ENCODE results near the gene SLC38A2.
A peak's percentile ranks its signal among the peaks of the same experiment; 100 is the strongest.
"Not testable (repeated sequence)": the region's sequence is repeated elsewhere in the genome, so short reads cannot be mapped to it uniquely, and the experiment has no call there.

The SLC38A2 gene

DNA sequence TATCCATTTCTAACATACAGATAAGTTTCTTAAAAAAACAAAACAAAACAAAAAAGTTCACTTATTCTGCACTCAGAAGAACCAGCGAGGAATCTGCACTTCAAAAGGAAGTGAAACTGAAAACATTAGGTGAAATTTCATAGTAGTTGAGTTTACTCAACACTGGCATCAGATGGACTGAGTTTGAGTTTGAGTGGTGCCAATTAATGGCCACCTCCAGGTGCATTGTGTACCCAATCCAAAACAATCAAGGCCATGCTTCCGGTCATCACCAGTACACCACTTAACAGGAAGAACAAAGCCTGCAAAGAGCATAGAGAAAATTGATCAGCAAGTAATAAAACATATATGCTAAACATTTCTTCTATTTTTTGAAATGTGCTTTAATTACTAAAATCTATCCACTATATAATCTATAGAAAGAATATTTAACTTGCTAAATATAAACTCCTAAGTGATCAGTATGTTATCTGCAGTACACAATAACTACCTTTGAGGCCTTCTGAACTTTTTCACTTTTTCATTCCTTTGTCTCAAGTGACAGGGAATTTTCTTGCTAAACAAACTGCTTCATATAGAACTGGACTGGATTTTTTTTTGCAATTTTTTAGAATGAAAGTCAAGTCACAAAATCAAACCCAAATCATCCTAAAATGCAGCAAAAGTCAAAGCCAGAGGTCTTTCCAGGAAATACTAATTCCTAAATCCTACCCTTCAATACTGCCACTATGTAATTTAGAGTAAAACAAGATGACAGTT, 11.5 kb downstream of the SLC38A2 start:
- no peak for DNase-seq (ENCODE audit: low spot score)

DNA sequence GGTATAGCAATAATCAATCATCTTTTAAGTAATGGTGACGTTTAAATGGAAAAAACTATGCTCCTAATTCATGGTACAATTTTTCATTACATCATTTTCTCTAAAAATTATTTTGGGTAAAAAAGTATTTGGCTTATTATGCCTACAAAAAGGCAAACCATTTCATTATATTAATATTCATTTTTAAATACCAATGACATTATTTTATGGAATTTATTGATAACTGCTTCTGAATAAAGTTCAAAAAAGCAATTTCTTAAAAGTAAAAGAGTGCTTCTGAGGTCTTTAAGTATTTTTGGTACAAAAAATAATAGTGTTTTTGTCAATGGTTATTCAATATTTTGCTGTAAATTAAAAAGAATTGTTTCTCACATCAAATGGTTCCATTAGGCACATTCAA, 12.2 kb downstream of the SLC38A2 start:
- DNase-seq (ENCODE audit: low spot score) = no peak

DNA sequence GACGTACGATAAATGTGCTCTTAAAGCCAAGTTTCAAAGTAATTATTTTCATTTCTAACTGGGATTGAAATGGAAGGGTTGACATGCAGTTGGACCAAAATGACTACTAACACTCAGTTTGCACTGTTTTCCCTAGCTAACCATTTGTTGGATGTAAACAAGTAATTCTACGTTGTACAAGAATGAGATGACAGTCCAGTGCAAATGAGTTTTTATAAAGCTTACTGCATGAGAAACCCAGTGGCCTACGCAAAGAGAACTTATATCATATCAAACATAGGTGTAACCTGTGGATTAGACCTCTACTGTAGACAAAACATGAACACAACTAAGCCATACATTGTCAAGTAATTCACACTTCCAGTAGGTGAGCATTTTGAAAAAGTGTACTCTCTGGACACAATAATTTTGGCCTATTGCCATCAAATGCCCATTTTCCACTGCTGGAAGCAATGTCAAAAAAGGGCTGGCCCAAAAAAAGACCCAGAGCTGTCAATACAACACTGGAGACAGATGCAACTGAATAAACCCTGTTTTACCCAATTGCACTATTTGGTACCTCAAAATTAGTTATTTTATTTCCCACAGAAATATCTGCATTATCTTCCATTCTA, 12.8 kb downstream of the SLC38A2 start:
- DNase-seq (ENCODE audit: low spot score) = no peak

DNA sequence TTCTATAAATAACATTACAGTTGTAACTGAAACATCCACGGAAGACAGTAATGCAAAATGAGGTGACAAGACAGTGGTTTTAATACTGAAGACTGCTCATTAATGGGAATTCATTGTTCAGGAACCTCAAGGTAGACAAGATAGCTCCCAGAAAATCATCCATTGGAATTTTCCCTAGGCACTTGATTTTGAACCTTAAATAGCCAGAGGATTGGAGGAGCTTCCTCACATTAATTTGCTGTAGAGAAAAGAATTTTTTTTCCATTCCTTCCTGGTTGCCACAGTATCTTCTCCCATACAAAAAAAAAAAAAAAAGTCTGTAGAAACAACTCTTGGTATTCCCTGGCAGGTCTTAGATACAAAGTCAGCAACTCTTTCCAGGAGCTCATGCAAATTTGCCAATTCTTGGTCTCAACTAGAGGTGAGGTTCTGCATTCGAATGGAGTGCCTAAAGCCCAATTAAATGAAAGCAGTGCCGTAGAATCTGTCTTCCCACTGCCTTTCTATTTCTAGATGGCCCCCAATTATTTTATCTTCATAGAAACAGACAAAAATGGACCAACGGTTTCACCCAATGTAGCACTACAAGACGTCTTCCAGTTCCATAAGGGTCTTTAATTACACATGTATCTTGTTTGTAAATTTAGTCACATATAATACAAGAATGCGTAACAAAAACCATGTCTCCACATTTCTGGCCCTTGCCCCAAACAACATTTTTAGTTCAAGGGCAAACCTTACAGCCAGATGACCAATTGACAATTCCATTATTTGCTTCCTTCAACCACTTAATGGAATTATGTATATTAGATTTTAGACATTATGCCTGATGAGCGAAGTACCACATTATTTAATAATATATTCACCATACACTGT, 13.5 kb downstream of the SLC38A2 start:
- no peak for DNase-seq (ENCODE audit: low spot score)

DNA sequence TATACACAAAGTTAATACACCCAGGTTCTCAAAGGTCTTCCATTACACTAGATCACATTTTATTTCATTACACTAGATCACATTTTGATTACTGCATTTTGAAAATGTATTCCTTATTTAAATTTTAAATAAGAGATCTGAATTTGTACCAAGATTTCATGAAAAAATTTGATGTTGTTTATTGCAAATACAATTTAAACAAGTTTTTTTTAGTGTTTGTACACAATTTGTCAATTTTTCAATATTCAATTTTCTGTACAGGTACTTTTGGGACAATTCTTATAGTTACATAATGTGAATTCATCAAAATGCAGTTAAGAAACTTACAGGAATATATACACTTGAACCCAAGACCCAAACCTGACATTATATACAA, 14.3 kb downstream of the SLC38A2 start:
- DNase-seq (ENCODE audit: low spot score) = no peak

DNA sequence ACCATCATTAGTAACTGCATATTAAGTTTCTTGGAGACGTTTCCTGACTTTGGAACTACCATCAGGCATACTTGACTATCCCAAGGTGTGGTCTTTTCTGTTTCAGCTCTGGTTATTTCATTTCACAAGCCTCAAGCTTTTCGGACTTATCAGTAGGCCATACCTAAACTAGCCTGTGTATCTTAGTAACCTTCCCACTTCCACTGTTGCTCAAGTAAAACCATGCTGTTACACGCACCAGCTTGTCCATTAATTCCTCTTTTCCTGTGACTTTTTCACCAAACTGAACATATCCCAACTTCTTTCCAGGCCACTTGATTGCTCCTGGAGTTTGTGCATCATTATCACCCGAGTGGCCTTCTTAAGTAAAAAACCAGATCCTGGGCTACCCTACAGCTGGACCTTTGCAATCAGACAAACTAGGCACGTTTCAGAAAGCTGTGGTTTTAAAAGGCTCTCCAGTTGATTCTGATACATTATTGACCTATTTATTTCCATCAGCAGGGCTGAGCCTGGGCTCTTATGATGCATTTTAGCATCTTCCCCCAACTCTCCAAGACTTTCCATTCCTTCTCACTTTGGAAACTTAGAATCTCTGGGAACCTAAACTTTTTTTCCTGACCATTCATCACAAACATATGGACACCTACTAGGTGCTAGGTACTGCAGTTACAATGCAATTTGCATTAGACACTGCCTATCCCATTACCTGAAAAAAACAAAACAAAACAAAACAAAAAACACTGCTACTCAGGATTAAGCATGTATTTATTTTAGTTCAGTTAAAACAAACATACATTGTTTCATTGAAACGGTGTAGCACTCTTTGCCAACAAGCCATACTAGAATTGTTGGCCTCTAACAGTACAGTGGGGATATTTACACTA, 14.9 kb downstream of the SLC38A2 start:
- no peak for DNase-seq (ENCODE audit: low spot score)

DNA sequence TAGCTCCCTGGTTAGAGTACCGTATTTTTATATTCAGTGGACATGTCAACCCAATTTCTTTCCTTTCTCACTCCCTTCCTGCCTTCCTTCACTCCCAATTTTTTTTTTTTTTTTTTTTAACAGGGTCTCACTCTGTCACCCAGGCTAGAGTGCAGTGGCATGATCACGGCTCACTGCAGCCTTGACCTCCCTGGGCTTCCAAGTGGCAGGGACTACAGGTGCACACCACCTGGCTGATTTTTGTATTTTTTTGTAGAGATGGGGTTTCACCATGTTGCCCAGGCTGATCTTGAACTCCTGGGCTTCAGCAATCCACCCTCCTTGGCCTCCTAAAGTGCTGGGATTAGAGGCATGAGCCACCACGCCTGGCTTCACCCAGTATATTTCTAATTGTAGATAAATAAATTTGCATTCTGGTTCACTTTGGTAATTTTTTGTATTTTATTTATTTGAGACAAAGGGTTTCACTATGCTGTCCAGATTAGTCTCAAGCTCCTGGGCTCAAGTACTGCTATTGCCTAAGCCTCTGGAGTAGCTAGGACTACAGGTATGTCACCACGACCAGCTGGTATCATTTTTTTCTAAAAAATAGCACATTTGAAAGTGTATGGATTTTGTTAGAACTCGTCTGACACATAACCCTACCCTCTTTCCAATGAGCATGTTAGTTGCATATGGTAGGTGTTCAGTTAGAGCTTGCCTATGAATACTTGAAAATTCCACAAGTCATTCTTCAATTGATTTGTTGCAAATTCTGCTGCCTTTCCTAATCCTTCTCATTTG, 15.7 kb downstream of the SLC38A2 start:
- no peak for DNase-seq (ENCODE audit: low spot score)

DNA sequence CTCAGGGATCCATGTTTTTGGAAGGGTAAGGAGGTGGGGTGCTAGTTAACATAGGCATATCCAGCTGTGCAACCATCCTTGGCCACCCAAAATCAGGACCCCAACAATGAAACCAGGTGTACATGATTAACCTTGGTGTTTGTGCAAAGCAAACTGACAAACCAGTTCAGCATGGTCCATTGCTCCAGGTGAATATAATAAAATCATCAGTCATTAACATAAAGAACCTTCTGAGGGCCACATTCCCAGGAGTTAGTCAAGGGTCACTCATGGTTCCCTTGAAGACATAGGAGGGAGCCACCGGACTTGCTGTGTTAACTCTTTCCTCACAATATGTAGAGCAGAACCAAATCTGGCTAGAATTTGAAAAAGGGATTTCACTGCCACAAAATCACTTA, 17.8 kb downstream of the SLC38A2 start:
- no peak for DNase-seq (ENCODE audit: low spot score)

DNA sequence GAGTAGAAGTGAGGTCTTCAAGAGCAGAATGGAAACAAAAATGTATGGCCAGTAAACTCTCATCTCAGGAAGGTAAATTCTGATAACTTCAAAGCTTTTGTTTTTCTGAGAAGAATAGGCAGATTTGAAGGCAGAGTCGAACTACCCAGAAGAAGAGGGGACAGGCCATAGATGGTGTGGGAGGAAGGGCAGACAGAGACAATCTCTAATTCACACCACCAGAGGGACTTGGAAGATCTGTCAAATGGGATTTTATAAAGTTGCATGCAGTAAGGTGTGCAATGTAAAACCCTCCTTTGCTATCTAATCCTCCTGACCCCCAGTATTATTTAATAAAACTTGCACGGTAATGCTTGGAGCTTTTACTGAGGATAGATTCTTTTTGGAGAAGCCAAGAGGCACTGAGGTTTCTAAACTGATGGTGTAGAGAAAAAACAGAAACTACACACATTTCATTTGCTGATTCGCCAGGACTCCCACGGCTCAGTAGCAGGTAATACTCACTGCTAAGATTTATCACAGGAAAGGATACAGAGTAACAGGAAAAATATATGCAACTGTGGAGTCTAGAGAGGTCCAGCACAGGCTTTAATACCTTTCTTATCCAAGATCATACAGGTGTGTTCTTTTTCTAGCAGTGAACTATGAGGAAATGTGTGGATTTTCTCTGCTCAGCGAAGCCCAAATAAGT, 18.3 kb downstream of the SLC38A2 start:
- peak; percentile 18 for DNase-seq (ENCODE audit: low spot score)

DNA sequence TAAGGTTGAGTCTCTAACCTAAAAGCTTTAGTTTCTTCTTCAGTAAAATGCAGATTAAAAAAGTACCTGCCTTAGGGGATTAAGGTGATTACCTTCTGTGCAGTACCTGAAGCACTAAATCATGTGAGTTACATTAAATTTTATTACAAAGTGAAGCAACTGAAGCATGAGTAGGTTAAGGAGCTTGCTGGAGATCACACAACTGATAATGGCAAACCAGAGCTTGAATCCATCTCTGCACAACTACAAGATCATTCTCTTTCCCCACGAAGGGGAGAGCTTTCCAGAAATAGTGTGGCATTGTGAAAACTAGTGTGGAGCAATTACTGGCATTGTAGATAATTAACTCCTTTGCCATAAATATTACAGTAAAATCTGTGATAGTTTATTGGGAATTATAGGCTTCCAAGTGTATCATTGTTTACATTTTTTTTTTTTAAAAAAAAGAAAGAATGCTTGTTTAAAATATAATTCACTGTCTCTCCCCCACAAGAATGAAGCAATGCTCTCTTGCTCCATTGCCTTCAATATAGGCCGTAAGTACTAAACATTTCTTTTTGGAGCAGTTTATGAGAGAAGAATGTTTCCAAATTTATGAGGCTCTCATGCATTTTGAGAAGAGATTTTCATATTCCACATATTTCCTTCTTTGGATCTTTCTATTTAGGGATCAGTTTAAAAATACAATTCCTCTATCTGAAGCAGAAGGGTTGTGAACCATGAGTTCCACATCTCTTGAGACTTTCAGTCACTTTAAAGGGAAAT, 20.5 kb downstream of the SLC38A2 start:
- DNase-seq (ENCODE audit: low spot score) = no peak

DNA sequence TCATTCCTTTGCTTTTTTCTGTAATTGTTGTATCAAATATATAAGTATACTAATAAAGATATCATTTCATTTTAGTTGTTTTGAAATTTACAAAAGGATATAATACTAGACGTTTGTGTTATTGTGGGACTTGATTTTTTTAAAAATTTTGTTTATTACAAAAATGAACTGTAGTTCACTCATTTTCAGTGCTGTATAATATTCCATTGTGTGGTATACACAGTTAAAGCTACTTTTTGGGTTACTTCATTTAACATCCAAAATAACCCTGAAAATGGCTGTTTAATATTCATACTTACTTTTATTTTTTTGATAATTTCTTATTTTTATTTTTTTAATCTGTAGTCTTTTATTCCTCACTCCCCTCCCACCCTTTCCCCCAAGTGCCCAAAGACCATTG, 21.4 kb downstream of the SLC38A2 start:
- no peak for DNase-seq (ENCODE audit: low spot score)

DNA sequence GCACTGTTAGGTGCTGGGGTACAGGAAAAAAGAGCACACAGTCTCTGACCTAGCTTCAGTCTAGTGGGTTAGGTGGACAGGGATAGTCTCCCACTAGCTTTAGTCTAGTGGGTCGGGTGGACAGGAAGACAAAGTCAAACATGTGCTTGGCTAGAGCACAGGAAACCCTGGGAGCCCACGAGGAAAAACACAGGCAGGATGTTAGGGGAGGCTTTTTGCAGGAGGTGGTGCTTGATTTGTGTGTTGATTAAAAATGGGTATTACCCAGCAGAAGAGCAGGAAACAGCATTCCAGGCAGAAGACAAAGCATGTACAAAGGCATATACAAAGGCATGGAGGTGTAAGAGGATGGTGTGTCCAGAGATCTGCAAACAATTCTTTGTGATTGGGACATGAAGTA, 23.3 kb downstream of the SLC38A2 start:
- no peak for DNase-seq (ENCODE audit: low spot score)

DNA sequence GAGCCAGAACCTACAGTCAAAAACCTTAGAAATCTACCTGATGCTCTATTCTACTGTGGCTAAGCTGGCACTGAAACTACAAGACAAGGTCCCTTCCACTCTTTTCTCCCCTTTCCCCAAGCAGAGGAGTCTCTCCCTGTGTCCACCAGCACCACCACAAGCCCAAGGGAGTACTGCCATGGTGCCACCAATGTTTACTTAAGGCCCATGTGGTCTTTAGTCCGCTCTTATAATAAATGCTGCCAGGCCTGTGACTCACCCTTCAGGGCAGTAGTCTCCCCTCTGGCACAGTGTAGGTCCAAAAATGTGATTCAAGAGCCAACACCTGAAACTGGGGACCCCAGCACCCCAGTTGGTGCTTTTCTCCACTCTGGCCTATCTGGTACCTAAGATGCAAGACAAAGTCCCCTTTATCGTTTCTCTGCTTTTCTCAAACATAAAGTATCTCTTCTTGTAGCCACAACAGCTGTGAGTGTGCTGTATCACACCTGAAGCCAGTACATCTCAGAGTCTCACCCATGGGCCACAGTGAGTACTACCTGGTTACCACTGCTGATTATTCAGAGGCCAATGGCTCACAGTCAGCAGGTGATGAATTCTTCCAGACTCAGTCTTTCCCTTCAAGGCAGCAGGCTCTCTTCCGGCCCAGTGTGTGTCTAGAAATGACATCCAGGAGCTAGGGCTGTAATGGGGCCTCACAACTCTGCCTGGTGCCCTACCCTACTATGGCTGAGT, 29.3 kb downstream of the SLC38A2 start:
- DNase-seq (ENCODE audit: low spot score) = no peak

DNA sequence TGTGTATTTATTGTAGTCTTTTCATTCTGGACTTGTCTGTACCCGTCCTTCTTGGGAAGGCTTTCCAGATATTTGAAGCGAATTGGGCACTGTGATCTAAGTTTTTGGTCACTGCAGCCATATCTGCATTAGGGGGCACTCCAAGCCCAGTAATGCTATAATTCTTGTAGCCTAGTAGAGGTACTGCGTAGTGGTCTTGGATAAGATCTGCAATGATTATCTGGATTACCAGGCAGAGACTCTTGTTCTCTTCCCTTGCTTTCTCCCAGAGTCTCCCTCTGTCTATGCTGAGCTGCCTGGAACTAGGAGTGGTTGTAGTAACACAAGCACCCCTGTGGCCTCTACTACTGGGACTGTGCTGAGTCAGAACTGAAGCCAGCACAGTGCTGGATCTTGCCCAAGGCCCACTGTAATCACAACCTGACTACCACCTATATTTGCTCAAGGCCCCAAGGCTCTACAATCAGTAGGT, 30.0 kb downstream of the SLC38A2 start:
- peak; percentile 46 for DNase-seq (ENCODE audit: low spot score)

DNA sequence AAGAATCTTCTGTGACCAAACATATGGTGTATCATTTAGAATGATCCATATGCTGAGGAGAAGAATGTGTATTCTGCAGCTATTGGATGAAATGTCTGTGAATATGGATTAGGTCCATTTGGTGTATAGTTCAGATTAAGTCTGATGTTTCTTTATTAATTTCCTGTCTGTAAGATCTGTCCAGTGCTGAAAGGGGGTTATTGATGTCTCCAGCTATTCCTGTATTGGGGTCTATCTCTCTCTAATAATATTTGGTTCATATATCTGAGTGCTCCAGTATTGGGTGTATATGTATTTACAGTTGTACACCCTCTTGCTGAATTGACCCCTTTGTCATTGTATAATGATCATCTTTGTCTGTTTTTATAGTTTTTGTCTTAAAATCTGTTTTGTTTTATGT, 33.5 kb downstream of the SLC38A2 start:
- no peak for DNase-seq (ENCODE audit: low spot score)

DNA sequence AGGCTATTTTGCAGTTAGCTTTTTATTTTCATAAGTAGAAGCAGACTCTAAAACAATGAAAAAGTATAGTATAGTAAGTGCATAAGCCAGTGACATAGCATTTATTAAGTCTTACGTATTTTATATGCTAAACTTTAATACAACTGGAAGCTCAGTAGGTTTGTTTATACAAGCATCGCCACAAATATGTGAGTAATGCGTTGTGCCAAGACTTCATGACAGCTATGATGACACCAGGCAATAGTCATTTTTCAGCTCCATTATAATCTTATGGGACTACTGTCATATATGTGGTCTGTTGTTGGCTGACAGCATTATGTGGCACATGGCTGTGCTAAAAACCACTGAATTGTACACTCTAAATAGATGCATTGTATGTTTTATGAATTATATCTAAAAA, 40.3 kb downstream of the SLC38A2 start:
- DNase-seq (ENCODE audit: low spot score) = no peak

DNA sequence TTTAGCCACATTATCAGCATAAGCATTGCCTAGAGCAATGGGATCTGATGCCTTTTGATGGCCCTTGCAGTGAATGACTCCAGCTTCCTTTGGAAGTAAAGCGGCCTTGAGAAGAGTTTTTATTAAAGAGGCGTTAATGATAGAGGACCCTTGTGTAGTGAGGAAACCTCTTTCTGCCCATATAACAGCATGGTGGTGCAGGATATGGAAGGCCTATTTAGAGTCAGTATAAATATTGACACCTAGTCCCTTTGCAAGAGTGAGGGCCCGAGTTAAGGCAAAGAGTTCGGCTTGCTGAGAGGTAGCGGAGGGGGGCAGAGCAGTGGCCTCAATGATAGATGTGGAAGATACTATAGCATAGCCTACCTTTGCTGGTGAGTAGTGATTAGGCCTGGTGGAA, 47.5 kb downstream of the SLC38A2 start:
- not testable (repeated sequence) for DNase-seq (ENCODE audit: low spot score)

DNA sequence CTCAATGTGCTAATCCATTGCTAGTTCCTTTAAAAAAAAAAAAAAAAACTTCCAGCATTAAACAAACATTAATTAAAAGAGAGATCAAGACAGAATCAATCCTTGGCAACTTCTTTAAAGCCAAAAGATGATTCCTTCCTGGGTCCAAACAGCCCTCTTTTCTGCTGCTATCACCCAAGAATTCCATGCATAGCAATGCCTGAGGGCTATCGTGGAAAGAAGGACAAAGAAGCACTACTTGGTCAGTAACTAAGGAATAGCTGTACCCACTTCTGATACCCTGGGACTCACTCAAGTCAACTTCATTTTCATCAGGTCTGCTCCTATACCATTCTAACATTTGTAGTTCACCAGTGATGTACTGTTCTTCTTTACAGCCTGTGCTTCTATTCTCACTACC, 51.8 kb downstream of the SLC38A2 start:
- DNase-seq (ENCODE audit: low spot score) = no peak

DNA sequence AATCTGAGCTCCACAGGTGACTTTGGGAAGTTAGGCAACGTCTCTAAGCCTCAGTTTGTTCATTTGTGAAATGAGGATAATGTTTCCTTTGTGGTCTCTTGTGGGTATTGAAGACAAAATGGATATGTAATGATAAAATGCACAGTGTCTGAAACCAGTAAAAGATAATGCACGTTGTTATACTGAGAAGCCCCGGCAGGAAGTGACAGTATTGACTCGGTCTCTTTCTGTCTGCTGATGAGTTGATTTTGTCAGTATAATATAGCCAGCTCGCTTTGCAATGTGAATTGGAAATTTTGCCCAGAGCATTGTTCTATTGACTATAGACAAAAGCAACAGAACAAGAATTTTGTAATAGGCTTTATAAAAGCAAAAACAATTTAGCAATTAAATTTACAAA, 54.5 kb downstream of the SLC38A2 start:
- DNase-seq (ENCODE audit: low spot score) = no peak

Measured in CD4-positive, alpha-beta T cell treated with Interleukin-15 for 4 hours (primary cell).